ACHN (cell line): ENCODE measurements around the gene SH3RF1.
"Not testable (repeated sequence)": the region's sequence is repeated elsewhere in the genome, so short reads cannot be mapped to it uniquely, and the experiment has no call there.

Source experiments
- DNase-seq: peaks from one replicate; pipeline ENCODE4 v3.0.0-alpha.2; 2015
- in situ Hi-C: cut with HindIII; loops from 2 replicates; pipeline ENCODE4 v1.10.0; 2017; ENCODE audit warnings: low sequenced_read_pairs, low pct_ligation_motif_present, low pct_unique_long_range_greater_than_20kb

The SH3RF1 gene

DNA sequence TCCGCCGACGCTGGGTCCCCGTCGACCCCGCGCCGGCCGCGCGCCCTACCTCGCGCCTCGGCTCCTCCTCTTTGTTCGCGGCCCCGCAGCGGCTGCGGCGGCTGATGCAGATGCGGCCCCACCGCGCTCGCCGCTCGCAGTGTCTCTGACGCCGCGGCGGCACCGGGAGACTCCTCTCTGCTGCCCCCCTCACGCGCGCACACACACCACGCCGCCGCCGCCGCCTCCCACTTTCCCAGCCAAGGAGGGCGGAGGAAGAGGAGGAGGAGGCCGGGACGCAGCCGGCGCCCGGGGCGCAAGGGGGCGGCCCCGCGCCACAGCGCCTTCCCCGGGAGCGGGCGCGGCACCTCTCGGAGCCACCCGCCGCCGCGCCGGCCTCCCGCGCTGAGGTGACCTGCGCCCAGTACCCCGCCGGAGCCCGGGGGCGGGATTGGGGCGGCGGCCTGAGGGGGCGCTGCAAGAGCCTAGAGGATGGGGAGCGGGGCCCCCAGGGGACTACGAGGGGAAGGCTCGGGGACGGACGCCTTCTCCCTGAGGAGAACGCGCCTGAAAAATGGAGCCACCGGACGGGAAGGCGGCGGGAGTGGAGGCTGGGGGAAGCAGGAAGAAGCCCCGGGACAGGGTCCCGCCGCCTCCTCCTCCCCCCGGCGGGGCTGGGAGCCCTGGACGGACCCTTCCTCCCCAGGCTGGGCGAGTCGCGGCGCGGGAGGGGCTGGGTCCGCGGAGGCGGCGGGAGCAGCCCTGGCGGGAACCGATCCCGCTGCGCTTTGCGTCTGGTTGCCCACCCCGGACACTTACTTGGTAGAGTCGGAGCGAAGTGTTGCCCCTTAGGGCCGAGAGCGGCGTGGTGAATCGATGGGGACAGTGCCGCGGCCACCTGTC, at the start of gene SH3RF1:
TSS of gene SH3RF1 (minus strand) at position 147 of the 882 bp plus-strand sequence. CDS start 1,744 bp downstream, outside the sequence.
- in situ Hi-C loops: no loop called here
- peak; percentile 85 for DNase-seq

DNA sequence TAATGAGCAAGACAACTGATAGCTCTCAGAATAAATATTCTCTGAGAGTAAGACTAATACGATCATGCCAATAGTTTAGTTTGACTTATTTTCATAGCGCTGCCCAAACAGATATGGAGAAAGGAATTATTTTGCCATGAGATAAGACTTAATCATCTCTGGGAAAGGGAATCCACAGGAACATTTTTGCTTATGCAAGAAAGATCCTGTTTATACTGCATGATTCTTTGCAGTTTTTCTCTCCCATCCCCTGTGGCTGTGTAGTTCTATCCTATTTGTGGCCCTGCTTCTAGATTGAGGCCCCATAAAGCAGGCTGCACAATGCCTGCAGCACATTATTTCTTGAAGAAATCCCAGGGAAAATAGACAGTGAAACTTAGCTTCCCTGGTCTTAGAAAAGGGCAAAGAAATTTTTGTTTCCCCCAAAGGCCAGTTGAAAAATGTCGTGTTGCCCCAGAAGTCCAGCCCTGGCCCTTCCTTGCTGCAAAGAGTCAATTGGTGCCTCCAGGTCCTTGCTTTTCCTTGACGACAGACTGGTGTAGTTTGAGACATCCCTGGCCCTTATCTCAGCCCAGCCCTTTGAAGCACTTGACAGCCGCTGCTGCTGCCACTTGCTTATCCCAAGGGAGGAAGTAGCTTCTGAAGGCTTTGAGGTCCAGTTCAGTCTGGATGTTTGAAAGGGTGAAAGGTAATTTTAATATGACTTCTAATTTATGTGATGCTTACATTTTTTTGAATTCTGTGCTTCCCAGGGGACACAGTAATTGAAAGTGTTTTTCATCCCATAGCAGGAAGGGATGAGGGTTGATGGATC, 45.0 kb upstream of the SH3RF1 start:
- in situ Hi-C loops: no loop called here

GRCh38 chr4:169314906-169315305, 44.1 kb upstream of the SH3RF1 start:
- in situ Hi-C loops: no loop called here
- DNase-seq: peak; percentile 73

More for the DNA sequence above, 45.0 kb upstream of the SH3RF1 start:
- no peak for DNase-seq

- DNase-seq: no peak
- in situ Hi-C loops: no loop called here
Measured at GRCh38 chr4:169313732-169314131, 43.0 kb upstream of the SH3RF1 start.

GRCh38 chr4:169312690-169313422, 42.1 kb upstream of the SH3RF1 start:
- in situ Hi-C loops: no loop called here
- DNase-seq: no peak

- DNase-seq: peak; percentile 61
- in situ Hi-C loops: no loop called here
Measured at GRCh38 chr4:169311643-169312365, 41.0 kb upstream of the SH3RF1 start.

DNA sequence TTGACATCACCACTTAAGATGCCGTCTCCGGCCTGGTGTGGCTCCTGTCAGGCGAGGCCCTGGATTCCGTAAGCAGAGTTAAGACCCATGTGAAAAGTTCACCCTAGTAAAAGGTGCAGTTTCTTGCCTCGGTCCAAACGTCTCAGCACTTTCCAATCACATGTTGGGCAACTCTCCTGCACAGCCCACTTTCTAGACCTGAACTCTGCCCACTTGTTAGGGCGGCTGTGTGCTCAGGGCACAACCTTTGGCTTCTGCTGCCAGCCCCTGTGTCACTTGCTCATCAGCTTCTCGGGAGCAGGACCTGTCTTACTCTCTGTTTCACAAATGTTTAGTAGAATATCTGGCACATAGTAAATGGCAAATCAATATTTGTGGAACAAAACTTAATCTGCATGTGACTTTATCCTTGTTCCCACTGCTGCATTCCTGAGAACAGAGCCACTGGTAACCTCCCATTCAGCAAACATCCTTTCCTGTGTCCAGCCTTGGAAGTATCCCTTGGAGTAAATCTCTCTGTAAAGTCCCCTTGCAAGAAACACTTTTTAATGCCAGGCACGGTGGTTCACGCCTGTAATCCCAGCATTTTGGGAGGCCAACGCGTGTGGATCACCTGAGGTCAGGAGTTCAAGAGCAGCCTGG, 38.7 kb upstream of the SH3RF1 start:
- in situ Hi-C loops: no loop called here
- no peak for DNase-seq

GRCh38 chr4:169307576-169307975, 36.8 kb upstream of the SH3RF1 start:
- in situ Hi-C loops: no loop called here
- no peak for DNase-seq

- in situ Hi-C loops: no loop called here
- no peak for DNase-seq
Measured at GRCh38 chr4:169305651-169306050, 34.9 kb upstream of the SH3RF1 start.

DNA sequence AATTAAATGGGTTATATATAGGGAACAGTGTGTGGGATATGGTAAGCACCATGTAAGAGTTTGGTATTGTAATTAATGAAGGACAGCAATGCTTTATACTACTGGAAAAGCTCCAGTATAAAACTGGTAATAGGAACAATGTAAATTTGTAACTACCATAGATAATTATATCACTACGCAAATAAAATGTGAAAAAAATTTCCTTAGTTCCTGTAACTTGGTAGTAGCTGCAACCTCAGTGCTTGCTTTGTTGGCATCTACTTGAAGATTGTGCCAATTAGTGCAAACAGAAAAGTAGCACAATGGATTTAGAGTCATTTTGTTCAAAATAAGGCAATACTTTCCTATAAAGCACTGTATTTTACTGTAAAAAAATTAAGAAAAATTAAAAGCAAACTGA, 34.4 kb upstream of the SH3RF1 start:
- in situ Hi-C loops: no loop called here
- DNase-seq: no peak

GRCh38 chr4:169295822-169296221, 25.1 kb upstream of the SH3RF1 start:
- no peak for DNase-seq
- in situ Hi-C loops: no loop called here

- no peak for DNase-seq
- in situ Hi-C loops: no loop called here
Measured at GRCh38 chr4:169293343-169294176, 22.8 kb upstream of the SH3RF1 start.

DNA sequence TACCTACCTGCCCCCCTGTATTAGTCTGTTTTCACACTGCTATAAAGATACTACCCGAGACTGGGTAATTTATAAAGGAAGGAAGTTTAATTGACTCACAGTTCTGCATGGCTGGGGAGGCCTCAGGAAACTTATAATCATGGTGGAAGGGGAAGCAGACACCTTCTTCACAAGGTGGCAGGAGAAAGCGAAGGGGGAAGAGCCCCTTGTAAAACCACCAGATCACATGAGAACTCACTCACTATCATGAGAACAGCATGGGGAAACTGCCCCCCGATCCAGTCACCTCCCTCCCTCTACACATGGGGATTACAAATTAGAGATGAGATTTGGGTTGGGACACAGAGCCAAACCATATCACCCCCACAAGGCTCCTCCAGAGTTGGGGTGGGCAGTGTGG, 17.2 kb upstream of the SH3RF1 start:
- DNase-seq, in situ Hi-C loops: not testable (repeated sequence)

- in situ Hi-C loops: no loop called here
- no peak for DNase-seq
Measured at GRCh38 chr4:169286562-169287301, 16.0 kb upstream of the SH3RF1 start.

DNA sequence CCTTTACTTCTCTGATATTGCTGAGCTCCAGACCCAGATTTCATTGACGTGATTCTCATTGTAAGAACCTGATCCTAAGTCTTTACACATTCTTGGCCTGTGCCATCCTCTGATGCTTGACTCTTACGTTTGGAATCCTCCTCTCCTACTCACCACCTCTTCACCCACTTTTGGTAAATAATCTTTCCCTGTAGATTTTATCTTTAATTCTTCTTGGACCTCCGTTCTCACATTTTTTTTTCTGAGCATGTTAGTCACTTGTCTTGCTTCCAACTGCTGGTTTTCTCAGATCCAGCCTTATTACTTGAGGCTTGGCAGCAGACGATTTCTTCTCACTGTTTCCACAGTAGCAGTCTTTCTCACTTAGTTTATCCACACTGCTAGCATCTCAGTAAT, 12.4 kb upstream of the SH3RF1 start:
- in situ Hi-C loops: no loop called here
- DNase-seq: peak; percentile 9

GRCh38 chr4:169282429-169283113, 11.8 kb upstream of the SH3RF1 start:
- in situ Hi-C loops: no loop called here
- DNase-seq: no peak
